Measurements from ENCODE around the gene CACNA1D.

Gene CACNA1D

GRCh38 chr3:53739966-53740365 lies 245.6 kb downstream of the CACNA1D start:
- in situ Hi-C loops (cut with MboI; ENCODE audit: low sequenced_read_pairs) = no loop called here

- in situ Hi-C loops (cut with MboI; ENCODE audit: low sequenced_read_pairs) = no loop called here
Measured at GRCh38 chr3:53740956-53741355, 246.5 kb downstream of the CACNA1D start.

GRCh38 chr3:53744351-53744750 lies 249.9 kb downstream of the CACNA1D start:
- in situ Hi-C loops (cut with MboI; ENCODE audit: low sequenced_read_pairs) = no loop called here

DNA sequence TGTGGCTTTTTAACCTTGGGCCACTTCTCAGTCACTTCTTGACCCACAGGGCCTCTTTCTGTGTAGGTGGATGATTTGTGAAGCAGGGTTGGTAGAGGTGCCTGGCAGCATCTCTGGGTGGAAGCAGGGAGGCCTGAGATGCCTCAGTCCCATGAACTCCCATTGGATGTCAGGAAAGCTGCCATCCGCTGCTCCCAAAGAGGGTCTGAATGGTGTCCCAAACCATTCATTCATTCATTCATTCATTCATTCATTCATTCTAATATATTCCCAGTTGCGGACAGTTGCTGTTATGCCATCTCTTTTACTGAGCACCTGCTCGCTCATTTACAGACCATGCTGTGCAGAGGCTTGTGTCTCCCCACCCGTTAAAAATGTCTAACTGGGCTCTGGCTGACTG lies 253.1 kb downstream of the CACNA1D start:
- in situ Hi-C loops (cut with MboI; ENCODE audit: low sequenced_read_pairs) = no loop called here

DNA sequence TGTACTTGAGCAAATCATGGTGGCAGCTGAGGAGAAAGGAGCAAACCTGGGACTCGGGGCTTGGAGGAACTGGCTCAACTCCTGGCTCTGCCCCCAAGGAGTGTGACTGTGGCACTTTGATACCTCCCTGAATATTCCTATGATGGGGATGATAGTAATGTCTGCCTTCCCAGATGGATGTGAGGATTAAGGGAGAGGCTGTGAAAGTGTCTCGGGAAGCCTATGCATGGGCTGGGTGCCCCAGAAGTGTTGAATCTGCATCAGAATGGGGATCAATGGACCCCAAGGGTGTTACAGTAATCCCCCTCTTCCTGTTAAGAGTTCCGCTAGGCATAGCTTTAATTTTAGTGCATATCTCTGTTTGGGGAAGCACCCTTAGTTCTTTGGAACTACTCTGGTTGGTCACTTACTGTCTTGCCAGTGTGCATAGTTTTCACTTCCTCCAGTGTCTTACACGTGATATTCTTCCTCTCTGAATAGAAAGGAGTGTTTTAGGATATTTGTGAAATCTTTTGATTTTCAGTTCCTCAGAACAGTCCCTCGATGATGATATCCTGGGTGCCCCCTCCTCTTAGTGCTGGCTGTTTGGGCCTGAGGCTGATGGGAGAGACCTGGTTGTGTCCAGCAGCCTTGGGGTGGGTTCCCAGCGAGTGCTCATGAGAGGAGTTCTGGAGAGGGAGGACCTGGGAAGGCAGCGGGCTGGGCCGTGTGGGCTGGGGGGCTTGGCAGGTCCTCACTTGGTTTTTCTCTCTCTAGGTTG lies 254.3 kb downstream of the CACNA1D start:
- in situ Hi-C loops (cut with MboI; ENCODE audit: low sequenced_read_pairs) = no loop called here

GRCh38 chr3:53749448-53749847 lies 255.0 kb downstream of the CACNA1D start:
- in situ Hi-C loops (cut with MboI; ENCODE audit: low sequenced_read_pairs) = no loop called here

DNA sequence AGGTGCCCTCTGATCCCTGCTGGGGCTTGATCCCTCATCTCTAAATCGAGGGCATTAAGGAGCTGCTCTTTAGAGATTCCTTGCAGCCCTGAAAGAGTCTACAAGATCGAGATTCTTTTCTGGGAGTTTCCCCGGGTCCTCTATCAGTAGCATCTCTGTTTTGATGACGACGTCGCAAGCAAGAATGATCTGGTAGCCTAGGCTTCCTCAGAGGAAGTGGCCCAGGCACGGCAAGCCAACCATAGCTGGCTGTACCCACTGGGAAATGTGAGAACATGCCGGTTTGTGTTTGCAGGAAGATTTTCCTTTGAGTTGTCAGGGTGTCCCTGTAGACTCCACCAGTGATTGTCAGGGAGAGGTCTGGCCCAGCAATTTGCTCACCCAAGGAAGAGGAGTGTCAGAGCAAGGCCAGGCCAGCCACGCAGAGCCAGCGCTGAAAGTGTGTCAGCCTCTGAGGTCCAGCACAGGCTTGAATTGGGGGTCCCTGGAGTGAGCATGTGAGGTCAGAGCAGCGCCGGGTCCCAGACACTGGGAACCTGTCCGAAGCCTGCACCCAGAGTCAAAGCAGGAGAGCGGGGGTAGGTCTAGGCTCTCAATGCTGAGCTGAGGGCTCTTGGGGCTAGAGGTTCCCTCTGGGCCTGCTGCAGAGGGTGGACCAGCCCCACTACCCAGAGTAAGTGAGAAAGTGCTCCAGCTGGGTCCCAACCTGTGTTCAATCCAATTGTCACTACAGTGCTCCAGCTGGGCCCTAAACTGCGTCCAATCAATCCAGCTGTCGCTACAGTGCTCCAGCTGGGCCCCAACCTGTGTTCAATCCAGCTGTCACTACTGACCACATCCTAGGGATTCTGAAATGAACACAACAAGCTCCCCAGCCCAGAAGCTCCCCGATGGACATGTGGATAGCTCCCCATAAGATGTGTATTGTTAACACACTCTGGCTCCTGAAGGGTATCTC lies 256.1 kb downstream of the CACNA1D start:
- in situ Hi-C loops (cut with MboI; ENCODE audit: low sequenced_read_pairs) = no loop called here

DNA sequence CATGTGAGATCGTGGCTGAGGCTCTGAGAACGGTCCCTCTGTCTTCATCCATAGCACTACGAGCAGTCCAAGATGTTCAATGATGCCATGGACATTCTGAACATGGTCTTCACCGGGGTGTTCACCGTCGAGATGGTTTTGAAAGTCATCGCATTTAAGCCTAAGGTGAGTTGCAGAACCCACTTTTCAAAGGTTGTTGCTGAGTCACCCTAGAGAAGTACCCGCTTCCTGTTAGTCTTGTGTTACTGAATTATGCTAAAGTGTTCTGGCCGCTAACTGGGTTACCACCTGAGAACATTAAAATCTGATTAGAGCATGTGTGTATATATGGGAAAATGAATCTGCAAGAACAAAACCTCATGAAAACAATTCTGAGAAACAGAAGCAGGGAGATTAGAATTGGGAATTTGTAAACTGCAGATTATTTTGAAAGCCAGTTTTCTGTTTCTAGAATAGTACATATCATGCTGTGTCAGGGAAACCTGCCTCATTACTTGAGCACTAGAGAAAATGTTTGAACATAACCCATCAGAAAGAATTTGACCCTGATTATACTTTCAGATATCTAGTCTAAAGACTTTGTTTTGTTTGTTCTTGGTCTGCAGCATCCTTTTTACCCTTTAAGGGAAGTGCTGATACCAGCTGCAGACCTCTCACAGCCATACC lies 259.2 kb downstream of the CACNA1D start:
- in situ Hi-C loops (cut with MboI; ENCODE audit: low sequenced_read_pairs) = no loop called here

DNA sequence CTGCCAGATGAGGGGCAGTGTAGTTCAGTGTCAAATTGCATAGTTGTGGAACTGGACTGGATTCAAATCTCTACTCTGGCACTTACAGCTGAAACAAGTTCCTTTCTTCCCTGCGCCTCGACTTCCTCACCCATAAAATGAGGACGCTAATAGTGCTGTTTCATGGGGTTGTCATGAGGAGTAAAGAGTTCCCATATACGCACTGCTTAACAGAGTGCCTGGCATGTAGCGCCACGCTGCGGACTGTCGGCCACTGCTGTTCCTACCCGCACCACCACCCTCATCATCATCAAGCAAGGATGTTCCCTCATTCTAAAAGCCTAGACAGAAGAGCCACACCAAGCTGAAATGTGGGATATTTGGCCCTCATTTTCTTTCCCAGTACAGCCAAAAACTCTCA lies 259.9 kb downstream of the CACNA1D start:
- in situ Hi-C loops (cut with MboI; ENCODE audit: low sequenced_read_pairs) = no loop called here

- in situ Hi-C loops (cut with MboI; ENCODE audit: low sequenced_read_pairs) = no loop called here
Measured at GRCh38 chr3:53758846-53759245, 264.4 kb downstream of the CACNA1D start.

- in situ Hi-C loops (cut with MboI; ENCODE audit: low sequenced_read_pairs) = no loop called here
Measured at GRCh38 chr3:53763353-53763752, 268.9 kb downstream of the CACNA1D start.

DNA sequence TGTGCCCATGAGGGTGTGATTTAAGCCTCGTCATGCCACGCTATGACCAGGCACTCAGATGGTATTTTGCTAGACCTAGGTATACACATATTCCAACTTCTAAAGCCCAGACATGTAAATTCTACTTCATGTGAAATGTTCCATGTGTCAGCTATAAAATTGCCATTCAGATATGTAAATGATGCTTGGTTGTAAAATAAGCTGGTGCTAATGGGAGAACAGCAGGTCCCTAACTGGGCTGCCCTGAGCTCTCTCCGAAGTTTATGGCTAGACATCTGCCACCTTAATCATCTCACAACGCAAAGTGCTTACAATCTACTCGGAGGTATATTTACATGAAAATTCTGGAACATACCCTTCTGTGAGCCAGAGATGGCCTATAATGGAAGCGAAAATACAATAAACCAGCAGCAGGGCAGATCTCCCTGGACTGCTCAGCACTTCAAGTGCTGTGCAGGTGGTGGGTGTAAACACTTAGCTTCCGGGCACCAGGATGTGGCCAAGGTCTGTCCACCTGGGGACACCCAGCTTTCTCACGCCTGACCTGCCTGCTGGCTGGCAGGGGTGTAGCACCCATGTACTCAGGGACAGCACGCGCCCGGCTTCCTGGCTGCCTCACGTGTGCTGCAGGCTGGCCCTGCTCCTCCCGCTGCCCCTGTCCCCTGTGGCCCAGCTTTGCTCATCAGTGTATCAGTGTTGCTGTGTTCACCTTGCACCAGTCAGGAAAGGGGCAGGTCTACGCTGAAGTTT lies 269.8 kb downstream of the CACNA1D start:
- in situ Hi-C loops (cut with MboI; ENCODE audit: low sequenced_read_pairs) = no loop called here

- in situ Hi-C loops (cut with MboI; ENCODE audit: low sequenced_read_pairs) = no loop called here
Measured at GRCh38 chr3:53765753-53766152, 271.3 kb downstream of the CACNA1D start.

GRCh38 chr3:53766706-53767105 lies 272.3 kb downstream of the CACNA1D start:
- in situ Hi-C loops (cut with MboI; ENCODE audit: low sequenced_read_pairs) = no loop called here

DNA sequence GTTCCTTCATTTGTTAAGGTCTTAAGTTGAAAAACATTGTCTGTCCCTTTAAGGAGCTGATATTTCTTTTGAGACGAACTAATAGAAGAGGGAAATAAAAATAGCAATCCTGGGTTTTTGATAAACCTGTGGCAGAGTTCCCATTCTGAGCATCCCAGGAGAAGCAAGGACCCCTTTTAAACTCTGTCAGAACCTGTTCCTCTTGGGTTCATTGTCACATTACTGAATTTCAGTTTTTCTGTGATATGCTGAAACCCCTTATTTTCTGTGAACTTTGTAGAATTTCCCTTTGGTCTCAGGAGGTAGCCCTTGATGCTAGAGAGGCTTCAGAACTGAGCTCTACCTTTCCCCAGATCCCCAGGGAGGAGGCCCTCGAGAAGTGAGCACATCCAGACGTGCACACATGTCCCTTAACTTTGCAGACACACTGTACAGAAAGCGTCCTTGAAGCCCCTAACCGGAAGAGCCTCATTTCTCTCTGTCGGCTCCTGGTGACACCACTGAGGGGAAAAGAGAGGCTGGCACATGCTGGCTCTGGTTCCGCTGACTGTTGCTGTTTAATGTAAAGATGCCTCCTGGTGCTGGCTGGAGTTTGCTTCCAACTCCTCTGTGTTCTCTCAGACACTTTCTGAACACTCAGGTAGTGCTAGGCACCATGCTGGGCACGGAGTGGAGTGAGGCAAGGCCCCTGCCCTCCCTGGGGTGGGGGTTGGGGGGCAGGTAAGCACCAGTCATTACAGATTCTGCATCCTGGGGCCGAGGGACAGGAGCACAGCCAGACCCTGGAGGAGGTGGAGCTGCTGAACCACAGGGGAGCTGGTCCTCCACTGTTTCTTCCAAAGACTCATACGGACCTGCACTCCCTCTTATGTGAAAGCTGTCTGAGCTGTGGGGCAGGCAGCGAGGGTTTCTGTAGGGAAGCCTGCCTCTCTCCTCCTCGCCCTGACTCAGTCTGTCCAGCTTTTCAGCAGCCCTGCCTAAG lies 274.4 kb downstream of the CACNA1D start:
- in situ Hi-C loops (cut with MboI; ENCODE audit: low sequenced_read_pairs) = no loop called here

DNA sequence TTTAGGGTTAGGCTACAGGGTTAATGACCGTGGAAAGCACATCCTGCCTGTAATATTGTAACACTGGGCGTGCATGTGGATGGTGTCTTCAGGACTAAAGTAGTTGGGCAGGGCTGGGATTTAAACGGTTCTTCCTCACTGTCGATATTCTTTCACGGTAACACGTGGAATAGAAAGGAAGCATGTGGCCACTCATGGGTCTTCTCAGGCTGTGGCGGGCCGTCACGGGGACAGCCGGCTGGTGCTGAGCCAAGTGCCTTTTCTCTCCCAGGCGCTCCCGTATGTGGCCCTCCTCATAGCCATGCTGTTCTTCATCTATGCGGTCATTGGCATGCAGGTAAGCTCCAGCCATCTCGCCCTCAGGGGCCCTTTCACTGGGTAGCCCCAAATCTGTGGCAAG lies 278.2 kb downstream of the CACNA1D start:
- in situ Hi-C loops (cut with MboI; ENCODE audit: low sequenced_read_pairs) = no loop called here

- in situ Hi-C loops (cut with MboI; ENCODE audit: low sequenced_read_pairs) = no loop called here
Measured at GRCh38 chr3:53773021-53773436, 278.6 kb downstream of the CACNA1D start.

GRCh38 chr3:53773611-53774368 lies 279.4 kb downstream of the CACNA1D start:
- in situ Hi-C loops (cut with MboI; ENCODE audit: low sequenced_read_pairs) = no loop called here

DNA sequence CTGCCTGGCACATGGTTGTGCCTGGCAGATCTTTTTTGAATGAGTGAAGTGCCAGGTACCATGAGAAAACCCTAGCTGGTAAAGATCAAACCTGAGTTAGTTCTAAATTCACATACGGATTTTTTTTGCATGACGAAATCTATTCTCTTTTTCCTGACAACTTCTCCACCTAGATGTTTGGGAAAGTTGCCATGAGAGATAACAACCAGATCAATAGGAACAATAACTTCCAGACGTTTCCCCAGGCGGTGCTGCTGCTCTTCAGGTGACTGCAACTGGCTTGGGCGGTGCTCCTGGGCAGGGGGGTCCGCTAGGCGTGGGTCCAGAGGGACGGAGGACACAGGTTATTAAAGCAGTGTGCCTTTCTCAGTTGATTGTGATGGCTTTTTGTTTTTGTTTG lies 280.0 kb downstream of the CACNA1D start:
- in situ Hi-C loops (cut with MboI; ENCODE audit: low sequenced_read_pairs) = no loop called here

Data from HL-60/S4 treated with retinoic acid at 250 ng/mL for 4 days and 3 days (cell line).